NCI-H2227 (cell line): Measurements from ENCODE around the gene NISCH.

Experiments used
- DNase-seq: peaks from one replicate; lab custom pipeline; 2025; ENCODE audit not compliant: unreplicated experiment; lab: John Stamatoyannopoulos, UW

The NISCH gene

GRCh38 chr3:52455283-52456168 lies at the start of gene NISCH:
TSS of gene NISCH (plus strand) at chr3:52455604. CDS start at chr3:52455642, 38 bp downstream.
- DNase-seq = peak; percentile 88

GRCh38 chr3:52406231-52406661 lies 49.2 kb upstream of the NISCH start:
- DNase-seq = no peak

- no peak for DNase-seq
These were observed 48.5 kb upstream of the NISCH start for GRCh38 chr3:52406791-52407510.

- no peak for DNase-seq
These were observed 47.6 kb upstream of the NISCH start for GRCh38 chr3:52407779-52408178.

DNA sequence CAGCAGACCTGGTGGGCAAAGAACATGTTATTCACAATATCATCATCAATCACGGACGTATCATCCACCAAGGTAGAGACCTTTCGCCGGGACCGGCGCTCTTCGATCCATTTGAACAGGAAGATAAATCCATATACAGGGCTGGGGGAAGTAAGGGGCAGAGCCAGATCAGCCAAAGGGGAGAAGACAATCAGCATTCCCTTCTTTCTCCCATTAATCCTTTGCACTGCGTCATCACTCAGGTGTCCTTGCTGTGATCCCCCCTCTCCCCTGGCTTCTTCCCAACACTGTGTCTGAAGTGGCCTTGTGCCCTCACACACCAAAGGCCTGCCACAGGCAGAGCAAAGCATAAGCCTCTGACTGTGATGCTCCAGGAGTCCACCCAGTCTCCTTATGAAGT lies 46.9 kb upstream of the NISCH start:
- no peak for DNase-seq

GRCh38 chr3:52415800-52416199 lies 39.6 kb upstream of the NISCH start:
- no peak for DNase-seq

- DNase-seq = no peak
These were observed 35.0 kb upstream of the NISCH start for GRCh38 chr3:52420388-52420787.

- DNase-seq = no peak
These were observed 32.7 kb upstream of the NISCH start for GRCh38 chr3:52422669-52423068.

DNA sequence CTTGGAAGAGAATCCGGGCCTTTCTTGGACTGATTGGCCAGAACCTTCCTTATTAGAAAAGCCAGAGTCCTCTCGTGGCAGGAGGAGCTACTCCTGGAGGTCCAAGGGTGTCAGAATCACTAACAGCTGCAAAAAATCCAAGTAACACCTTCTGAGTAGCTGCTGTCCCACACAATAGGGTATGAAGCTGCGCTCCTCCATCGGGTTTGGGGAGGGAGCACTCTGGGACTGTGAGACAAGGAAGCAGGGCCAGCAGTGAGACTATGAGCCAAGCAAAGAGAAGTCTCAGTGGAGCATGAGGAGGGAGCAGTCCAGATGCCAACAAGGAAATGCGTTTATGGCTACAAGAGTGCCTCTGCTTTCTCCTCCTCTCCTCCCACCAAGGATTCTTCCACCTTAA lies 32.2 kb upstream of the NISCH start:
- DNase-seq = no peak

DNA sequence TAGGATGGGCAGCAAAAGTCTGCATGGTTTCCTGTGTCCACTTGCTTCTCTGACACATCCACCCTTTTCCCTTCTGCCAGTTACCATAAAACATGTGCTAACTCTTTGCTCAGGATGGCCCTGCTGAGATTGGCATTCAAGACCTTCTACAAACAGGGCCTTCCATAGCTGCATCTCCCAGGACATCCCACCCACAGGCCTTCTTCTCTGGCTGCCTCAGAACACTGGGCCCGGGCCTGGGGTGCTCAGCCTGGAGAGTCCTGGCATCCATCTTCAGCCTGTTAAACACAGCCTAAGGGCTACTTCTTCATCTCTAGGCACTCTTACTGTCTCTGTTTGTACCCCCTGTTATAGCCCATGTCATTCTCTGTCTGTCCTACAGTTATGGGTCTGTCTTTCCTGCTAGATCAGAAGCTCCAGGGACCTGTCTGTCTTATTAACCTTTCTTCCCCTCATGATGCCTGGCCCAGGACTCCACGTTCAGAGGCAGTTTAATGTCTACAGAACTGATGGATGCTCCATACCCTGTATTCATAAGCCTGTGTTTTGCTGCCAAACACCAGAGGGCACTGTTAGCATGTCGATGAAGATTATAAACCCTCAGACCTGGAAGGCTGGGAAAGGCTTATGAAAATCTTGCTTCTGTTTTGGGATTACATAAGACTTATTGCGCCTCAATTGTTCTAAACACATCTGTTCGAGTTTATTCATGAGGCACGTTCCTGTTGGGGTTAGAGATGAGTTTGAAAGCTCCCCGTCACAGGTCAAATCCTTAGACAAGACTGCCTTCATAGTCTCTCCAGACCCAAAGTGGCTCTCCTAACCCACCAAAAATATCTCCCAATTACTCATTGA lies 27.0 kb upstream of the NISCH start:
- peak; percentile 70 for DNase-seq

GRCh38 chr3:52429031-52429430 lies 26.4 kb upstream of the NISCH start:
- DNase-seq = no peak

DNA sequence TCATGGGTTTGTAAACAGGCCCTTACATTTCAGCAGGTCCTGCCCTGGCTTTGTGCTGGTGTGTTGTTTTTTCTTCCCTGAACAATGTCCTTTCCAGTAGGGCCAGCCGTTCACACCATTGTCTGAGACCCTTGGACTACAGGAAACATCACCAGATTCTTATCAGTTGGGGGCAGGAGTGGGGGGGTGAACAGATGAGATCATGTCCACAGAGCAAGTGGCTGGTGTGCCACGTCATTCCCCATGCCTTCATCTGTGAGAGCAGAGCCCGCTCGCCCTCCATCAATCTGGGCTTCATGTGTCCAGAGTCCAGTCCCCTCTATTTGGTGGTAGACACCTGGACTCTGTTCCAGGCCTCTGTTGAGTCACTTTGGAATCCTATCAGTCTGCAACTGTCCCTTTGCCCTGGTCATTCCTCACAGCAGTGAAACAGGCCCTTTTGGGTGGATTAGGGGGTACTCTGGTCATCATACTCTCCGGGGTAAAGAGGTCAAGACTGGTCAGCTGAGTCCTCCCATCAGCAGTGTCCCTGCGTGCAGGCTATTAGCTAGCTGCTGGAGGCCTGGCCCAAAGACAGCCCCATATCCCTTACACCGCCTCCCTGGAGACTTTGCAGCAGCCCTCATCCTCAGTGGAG lies 25.5 kb upstream of the NISCH start:
- DNase-seq = no peak

DNA sequence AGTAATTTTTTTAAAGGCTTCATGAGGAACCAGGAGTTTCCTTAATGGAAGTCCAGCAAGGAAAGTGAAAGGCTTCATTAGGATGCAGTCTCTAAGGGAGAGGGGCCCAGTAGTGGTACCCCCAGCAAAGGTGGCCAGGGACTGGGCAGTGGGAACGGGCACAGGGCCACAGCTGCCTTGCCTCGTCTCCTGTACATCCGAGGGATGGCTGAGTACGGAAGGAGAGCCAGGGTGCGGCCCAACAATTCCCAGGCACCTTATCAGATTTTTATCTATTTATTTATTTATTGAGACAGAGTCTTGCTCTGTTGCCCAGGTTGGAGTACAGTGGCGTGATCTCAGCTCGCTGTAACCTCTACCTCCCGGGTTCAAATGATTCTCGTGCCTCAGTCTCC lies 25.0 kb upstream of the NISCH start:
- DNase-seq = no peak

GRCh38 chr3:52431459-52432223 lies 23.8 kb upstream of the NISCH start:
- no peak for DNase-seq

DNA sequence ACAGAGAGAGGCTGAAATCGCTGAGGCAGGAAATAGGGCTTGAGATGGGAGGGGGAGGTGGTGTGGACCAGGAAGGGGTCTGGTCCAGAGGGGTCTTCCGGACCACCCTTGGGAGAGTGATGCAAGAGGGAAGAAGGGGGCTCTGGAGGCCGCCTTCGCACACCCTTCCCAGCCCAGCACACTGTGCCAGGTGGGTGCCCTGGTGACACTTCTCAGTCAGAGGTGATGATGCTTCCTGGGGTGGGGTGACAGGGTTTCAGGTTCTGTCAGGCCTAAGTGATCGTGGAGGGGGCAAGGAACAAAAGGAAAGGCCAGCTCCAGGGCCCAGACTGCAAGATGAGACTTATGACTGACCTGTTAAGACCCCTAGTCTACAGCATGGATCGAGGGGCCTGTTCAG lies 23.2 kb upstream of the NISCH start:
- DNase-seq = no peak

GRCh38 chr3:52432691-52433141 lies 22.7 kb upstream of the NISCH start:
- no peak for DNase-seq

- DNase-seq = peak; percentile 34
These were observed 21.9 kb upstream of the NISCH start for GRCh38 chr3:52433328-52433995.

- no peak for DNase-seq
These were observed 21.4 kb upstream of the NISCH start for GRCh38 chr3:52433996-52434479.

GRCh38 chr3:52434491-52435115 lies 20.8 kb upstream of the NISCH start:
- no peak for DNase-seq
